CD4-positive, alpha-beta T cell treated with Interleukin-4 for 1 hour (primary cell): ENCODE results near the gene TBC1D9.
"Not testable (repeated sequence)": the region's sequence is repeated elsewhere in the genome, so short reads cannot be mapped to it uniquely, and the experiment has no call there.

ENCODE experiments used
- DNase-seq, 2 donors: peaks; one replicate each; pipeline ENCODE4 v3.0.0-alpha.2; 2020 to 2022

TBC1D9 gene

DNA sequence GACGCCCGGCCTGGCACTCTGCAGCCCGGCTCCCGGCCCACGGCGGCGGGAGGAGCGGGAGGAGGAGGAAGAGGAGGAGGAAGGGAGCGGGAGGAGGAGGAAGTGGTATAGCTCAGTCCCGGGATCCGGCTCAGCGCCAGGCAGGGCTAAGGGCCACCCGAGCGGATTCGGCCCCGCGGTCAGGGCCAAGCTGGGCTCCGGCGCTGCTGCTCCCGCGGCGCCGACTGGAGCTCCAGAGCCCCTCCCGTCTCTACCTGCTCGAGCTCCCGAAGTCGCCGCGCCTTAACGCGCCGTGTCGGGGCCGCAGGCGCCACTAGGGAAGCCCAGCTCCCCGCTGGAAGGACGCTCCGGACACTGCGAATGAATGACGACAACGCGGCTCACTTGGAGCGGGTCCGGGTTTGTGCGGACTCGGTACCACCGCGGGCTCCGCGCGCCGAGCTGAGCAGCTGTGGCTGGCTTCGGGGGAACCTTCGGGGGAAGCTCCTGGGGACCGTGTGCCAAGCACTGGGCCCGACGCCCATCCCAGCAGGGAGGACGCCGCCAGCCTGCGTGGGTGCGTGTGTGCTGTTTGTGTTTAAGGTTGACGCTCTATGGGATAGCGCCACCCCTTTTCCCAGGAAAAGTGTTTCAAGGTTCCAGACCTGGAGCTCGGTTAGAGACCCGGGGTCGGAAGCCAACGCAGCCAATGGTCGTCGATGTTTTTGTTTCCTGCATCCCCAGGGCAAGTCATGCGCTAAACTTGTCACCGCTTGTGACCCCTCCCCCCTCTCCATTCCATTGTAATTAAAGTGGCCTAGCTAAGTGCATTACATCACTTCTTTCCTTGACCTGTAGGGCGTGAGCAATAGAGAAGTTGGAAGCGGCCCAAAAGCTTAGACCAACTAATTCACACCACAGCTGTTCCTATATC lies at the start of gene TBC1D9:
TBC1D9 (minus strand) TSS at position 67 of the 913 bp plus-strand sequence. CDS start 340 bp downstream, outside the sequence.
- peak; percentile 26 to 83 for DNase-seq

DNA sequence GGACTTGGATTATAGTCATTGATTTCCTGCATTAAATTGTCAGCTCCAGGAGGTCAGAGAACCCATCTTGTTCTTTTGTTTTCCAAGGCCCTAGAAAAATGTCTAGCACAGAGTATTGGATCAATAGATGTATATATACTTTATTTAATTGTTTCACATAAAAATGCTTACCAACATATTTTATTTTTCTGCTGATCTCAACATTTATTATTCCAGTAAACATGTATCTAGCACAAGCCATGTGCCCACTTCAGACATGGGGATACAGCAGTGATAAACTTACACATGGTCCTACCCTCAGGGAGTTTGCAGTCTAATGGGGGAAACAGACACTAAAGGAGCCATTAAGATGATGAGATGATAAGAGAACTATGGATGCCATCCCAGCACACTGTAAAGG lies 49.1 kb upstream of the TBC1D9 start:
- DNase-seq, result no peak

DNA sequence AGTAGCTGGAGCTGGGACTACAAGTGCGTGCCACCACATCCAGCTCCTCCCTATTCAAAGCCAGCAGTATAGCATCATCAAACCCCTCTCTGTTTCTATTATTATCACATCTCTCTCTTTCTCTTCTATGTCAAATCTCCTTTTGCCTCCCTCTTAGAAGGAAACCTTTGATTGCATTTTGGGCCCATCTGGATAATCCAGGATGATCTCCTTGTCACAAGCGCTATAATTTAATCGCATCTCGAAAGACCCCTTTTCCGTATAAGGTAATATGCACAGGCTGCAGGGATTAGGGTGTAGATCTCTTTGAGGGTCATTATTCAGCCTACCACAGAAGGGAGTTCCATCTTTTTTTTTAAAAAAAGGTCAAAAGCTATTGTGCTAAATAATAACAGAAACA lies 46.4 kb upstream of the TBC1D9 start:
- DNase-seq, result no peak

DNA sequence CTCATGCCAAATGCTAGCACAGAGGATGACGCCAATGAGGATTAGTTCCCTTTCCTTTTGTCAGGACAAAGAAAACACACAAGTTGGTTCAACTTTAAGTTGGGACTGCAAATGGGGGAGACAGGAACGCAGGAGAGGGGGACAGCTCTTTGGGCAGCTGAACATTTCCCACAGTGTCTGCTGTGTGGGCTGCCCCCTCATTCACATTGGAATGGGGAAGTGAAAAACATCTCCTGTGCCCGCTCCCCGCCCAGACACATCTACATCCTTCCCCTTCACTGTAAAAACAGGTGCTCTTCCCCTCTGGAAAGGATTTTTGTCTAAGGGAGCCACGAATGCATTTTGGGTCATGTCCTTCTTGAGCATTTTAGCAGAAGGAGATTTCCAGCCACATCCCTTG lies 44.5 kb upstream of the TBC1D9 start:
- DNase-seq, result peak in 1 of 2 donors; percentile 38

DNA sequence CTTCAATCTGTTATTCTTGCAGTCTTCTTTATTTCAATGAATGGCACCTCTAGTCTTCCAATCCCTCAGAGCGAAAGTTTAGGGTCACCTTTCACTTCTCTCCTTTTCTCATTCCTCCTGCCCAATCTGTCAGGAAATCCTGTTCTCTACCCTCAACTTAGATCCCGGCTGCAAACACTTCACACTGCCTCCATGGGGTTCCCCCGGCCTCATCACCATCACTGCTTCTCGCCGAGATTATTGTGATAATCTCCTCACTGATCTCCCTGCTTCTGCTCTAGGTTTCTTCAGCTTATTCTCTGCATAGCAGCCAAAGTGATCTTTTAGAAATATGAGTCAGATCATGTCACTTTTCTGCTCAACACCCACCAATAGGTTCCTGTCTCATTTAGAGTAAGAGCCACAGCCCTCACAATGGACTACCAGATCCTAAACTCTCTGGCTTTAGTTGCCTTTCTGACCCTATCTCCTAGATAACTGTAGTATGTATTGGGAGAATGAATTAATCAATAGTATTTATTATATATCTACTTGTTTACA lies 43.6 kb upstream of the TBC1D9 start:
- DNase-seq, result no peak

DNA sequence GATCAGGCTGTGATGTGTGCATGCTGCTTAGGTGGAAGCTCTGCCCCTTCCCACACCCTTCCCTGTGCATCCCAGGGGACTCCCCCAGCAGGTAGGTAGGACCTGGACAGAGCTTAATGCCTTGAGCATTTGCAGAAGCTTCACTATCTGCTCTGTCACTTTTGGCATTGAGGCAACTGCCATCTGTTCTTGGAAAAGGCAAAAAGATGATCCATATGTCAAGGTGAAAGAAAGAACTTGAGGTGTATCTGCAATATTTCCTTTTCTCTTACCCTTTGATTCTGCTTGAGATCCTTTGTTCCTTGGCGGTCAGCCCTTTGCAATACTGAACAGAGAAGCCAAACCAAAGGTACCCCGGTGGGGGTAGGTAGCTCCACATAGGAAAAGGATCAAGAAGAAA lies 37.1 kb upstream of the TBC1D9 start:
- no peak for DNase-seq

DNA sequence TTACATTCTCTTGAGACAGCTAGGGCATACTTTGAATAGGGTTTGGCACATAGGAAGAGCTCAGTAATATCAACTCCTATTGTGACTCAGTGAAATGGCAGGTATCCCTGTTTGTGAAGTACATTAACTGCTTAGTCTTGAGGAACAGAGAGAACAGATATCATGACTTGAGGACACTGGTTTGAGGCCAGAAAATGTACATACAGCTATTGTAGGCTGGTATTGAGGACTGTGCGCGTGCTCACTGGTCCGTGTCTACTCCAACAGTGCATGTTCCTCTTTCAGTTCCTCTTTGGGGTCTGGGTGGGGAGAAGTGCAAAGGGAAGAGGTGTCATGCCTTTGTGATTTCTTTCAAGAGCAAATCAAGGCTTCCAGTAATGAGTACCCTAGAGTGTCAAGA lies 34.6 kb upstream of the TBC1D9 start:
- DNase-seq, result peak; percentile 18 to 79

DNA sequence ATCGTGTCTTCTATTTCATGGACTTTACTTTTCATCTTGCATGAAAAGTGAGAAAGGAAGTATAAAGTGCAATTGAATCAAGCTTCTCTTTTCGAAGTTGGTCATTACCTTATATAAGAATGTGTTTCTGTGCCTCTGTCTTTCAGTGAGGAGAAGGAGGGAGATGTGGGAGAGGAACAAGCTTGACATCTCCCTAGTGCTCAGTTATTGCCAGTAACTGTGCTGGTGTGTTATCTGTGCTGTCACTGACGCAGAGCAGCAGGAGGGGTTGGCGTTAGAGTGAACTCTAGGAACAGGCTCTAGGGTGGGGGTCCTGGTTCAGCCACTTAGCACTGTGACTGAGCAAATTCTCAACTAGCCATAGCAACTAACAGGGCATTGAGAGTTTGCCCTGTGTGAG lies 34.0 kb upstream of the TBC1D9 start:
- no peak for DNase-seq

DNA sequence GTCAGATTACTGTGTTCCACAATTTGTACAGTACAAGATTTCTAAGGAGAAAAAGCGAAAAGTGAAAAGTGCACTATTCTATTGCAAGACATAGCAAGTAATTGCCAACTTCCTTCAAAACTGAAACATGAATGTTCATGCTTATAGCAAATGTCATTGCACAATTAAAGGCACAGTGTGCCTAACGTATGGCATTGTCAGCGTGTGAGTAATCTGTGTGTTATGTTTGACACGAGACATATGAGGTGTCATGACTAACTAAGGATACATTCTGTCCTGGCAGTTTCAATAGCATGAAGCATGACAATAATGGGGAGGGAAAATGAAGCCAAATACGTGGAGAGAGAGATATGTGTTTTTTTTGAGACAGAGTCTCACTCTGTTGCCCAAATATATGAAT lies 33.6 kb upstream of the TBC1D9 start:
- DNase-seq, result peak in 1 of 2 donors; percentile 37

DNA sequence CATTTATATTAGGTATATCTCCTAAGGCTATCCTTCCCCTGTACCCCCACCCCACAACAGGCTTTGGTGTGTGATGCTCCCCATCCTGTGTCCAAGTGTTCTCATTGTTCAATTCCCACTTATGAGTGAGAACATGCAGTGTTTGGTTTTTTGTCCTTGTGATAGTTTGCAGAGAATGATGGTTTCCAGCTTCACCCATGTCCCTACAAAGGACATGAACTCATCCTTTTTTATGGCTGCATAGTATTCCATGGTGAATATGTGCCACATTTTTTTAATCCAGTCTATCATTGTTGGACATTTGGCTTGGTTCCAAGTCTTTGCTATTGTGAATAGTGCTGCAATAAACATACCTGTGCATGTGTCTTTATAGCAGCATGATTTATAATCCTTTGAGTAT lies 26.6 kb upstream of the TBC1D9 start:
- not testable (repeated sequence) for DNase-seq

DNA sequence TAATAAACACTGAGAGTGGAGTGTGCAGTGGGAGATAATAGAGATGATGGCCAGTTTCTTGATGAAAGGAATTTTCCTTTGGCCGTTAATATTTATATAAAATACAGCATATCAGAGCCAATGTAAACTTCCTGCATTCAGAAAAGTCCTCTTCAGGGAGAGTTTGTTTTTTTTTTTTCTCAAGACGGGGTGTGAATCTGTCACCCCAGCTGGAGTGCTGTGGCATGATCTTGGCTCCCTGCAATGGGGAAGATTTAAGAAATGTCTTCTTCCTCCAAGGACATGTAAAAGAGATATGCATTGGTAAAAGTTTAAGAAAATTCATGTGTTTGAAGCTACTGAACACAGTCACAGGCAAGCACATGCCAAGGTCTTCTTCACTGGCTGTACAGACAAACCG lies 25.4 kb upstream of the TBC1D9 start:
- DNase-seq, result no peak

DNA sequence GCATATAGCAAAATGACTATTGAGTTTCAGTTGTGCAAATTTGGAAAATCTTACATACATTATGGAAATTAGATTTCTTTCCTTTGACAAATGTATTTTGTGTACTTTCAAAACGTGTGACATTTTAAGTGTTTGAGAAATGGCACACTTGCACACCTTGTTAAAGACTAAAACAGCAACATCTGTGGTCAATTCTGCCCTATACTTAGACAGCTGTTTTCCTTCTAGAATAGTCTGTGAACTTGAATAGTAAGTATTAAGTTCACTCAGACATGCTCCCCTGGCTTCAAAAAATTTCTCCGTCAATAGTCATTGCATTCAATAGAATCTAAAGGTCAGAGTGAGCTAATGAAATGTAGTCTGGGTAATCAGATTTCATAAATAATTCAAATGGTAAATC lies 21.7 kb upstream of the TBC1D9 start:
- no peak for DNase-seq

DNA sequence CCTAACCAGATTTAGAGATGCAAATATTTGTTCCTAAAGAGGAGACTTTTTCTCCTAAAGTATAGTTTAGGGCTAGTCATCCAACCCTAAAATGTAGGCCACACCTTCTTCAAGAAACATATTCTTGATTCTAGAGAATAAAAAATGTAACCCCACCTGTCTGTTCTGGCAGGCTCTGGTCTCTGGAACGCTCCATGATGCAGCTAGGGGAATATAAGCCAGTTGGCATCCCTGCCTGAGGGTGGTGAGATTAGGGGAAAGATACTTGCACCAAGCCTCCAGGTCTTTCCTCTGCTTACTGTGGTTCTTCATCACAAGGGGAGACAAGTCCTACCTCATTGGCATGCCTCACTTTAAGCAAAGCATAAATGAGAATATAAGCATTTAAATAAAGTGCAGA lies 21.2 kb upstream of the TBC1D9 start:
- no peak for DNase-seq

DNA sequence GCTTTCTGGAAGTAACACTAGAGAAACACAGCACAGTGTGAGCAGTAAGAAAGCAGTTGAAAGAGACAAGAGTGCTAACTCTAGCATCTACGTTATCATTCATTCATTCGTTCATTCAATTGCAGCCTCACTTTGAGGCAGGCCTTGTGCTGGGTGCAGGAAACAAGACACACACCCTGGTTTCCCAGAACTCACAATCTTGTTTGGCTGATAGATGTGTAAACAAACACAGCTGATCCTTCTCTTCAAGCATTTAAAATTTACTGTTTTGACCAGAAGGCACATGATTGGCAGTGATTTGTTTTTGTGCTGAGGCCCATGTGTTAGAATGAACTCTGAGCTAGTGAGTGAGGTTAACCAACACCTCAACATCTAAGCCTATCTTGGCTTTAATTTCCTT lies 20.4 kb upstream of the TBC1D9 start:
- DNase-seq, result no peak

DNA sequence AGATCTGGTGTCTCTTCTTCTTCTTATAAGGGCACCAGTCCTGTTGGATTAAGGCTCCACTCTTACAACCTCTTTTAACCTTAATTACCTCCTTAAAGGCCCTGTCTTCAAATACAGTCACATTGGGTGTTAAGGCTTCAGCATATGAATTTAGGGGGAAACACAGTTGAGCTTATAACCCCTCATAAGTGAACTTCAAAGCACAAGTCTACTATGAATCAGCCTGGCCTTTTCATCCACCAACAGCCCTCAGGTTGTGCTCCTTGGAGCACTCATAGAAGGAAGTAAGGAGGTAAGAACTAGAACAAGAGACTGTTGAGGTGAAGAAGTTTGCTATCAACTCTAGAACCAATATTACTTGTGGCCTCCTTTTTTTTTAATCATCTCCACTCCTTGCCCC lies 18.8 kb upstream of the TBC1D9 start:
- no peak for DNase-seq

DNA sequence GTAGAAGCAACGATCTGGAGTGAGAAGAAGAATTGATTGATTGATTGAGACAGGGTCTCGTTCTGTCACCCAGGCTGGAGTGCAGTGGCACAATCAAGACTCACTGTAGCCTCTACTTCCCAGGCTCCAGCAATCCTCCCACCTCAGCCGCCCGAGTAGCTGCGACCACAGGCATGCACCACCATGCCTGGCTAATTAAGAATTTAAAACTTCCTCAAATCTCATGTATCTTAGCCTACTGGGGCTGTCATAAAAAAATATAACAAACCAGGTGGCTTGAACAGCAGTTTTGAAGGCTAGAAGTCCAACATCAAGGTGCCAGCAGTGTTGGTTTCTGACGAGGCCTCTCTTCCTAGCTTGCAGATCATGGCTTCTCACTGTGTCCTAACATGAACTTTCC lies 18.3 kb upstream of the TBC1D9 start:
- no peak for DNase-seq

DNA sequence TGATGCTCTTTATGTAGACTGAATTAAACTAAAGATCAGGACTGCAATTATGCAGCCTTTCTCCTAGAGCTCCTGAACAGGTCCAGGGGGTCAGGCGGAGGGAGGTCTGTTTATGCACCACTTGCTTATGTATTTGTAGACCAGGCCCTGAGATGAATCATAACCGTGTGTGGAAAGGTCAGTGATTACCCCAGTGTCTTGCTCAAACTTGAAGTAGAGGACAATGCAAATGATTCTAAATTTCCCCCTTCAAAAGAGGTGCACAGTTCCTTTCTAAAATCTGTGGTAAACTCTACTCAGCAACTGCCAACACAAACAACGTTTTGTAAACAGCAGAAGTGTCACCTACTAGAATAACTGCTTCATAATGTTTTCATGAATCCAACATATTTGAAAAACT lies 13.0 kb upstream of the TBC1D9 start:
- no peak for DNase-seq

DNA sequence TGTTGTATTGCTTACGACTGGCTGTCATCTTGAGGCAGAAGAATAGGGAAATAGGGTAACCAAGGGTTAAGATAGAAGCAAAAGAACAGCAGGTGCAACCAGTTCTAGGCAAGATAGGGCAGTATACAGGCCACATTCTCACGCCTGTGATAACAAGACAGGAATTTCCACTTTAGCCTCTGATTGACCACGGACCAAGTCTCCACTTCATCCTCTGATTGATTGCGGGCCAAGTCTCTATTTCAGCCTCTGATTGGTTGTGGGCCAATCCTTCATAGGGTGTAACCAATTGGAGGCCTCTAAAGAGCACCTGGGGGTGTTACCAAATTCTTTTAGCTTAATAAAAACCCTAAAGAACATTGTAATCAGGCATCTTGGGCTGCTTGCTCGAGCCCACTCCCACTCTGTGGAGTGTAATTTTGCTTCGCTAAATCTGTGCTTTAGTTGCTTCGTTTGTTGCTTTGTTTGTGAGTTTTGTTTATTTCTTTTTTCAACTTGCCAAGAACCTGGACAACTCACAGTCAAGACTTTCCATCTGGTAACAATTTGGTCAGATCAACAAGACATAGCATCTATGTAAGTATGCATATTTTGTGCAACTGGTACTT lies 8.7 kb upstream of the TBC1D9 start:
- DNase-seq, result no peak

DNA sequence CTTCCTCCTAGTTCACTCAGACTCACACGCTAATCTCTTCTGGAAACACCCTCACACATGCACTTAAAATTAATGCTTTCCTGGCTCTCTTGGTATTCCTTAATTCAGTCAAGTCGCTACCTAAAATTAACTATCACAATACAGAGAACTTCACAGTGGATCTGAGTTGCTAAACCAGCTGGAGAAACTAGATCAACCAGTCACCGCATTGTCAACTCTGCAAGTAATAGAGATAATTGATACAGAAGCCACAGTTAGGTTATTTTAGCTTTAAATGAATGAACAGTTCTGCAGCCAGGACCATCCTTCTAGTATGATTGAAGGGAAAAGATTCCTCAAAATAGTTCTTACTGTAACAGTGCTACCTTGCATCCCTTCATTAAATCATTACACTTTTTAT lies 6.0 kb upstream of the TBC1D9 start:
- DNase-seq, result no peak

DNA sequence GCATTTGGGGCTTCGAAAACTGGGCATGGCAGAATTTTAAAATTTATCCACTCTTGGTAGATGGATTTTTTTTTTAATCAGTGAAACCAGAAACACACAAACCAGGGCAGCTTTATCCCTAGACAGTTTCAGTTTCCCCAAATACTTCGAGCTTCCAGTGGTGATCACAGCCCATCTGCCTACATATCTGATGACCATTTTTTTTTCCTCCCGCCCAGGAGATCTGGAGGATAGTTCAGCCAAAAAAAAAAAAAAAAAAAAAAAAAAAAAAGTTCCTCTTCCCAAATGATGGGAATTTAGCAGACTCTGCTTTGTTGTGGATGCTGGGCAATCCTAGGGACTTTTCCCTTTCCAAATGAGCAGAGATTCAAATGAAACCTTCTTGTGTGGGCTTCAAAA lies 1.0 kb upstream of the TBC1D9 start:
- DNase-seq, result no peak

DNA sequence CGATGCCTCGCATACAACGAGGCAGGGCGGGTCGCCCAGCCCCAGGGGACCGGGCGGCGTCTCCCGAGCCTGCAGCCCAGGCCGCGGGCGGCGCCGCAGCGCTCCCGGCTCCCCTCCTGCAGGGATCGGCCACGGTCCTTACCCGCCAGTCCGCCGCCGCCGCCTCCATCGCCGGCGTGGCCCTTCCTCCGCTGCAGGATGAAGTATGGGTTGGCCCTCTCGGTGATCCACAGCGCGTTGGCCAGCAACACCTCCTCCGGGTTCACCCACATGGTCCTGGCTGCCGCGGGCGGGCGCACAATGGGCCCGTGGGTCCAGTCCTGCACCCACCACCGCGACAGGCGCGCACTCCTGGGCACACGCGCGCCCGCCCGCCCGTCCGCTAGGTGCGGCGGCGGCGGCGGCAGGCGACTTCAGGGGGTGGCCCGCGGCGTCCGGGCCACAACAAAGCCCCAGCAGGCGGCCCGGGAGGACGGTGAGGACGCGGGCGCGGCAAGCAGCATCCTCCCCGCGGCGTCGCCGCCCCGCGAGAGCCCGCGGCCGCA lies 339 bp downstream of the TBC1D9 start:
- peak in 1 of 2 donors; percentile 31 for DNase-seq

DNA sequence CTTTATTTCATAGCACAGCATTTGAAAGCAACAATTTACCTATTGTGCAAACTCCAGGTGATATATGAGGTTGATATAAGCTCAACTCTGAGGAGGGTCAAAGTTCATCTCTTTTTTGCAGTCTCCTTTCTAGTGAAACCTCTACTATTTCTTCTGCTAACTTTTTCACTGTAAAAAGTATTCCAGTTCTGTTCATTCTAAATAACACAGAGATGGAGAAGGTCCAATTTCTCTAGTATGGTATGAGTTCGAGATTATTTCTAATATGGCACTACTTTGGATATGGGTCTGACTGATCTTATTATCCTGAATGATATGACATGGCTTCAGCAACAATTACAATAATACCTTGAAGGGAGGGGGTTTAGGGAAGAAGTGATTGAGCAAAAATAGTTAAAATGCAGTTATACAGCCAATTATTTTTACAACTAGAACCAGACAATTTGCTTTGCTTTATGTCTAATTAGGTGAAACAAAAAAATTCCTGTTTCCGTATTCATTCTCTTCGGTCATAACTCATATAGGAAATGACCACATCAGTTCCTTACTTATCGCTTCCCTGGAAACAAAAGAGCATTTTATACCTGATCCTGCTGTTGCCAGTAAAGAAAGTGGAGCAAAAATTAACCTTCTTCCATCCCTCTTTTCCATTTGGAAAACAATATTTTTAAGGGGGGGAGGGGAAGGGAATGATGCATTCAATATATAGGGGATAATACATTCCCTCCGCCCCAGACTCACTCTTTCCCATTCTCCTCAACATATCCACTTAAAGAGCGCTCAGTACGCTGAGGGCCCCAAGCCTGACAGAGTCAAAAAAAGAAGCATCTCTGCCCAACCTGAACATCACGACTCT lies 1.0 kb downstream of the TBC1D9 start:
- no peak for DNase-seq

DNA sequence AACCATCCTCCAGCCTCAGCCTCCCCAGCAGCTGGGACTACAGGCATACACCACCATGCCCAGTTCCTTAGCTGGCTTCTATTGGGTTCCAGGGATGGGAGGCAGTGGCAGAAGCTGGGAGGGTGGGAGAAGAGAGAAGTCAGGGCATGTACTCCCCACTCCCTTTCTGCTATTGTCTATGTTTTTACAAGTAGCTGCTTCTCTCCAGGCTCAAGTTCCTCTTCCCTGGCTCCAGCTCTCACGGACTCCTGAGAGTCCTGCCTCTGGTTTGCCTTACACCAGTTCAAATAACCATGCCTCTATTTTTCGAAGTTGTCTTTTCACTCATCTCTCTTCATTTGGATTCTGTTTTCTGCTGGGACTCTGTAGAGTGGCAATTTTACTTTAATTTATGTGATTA lies 2.9 kb downstream of the TBC1D9 start:
- no peak for DNase-seq
